HG02840 (cell line): Measurements from ENCODE around the gene RAF1.
"Not testable (repeated sequence)": the region's sequence is repeated elsewhere in the genome, so short reads cannot be mapped to it uniquely, and the experiment has no call there.

Experiments
- ATAC-seq: cut with Tn5 transposase; IDR thresholded peaks from one replicate; pipeline ENCODE4 v1.9.1; 2021; ENCODE audit warnings: mild to moderate bottlenecking, moderate library complexity, moderate number of reproducible peaks; ENCODE audit not compliant: unreplicated experiment, low FRiP score

Gene RAF1

DNA sequence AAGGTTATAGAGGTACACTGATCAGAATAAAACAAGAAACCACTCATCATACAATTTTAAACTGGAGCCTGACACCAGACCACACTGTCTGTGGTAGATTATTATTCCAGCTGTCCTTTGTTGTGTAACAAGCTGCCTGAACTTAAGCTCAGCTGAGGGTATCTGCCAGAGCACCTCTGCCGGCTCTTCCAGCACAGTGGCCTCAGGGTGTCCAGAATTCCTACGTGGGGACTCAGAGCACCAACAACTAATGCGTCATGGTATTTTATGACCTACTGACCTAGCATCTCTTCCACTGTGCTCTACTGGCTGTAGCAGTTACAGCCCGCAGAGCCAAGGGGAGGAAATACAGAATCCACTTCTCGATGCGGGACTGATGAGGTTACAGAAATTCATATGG is 15.6 kb upstream of the RAF1 start:
- ATAC-seq, result no peak

DNA sequence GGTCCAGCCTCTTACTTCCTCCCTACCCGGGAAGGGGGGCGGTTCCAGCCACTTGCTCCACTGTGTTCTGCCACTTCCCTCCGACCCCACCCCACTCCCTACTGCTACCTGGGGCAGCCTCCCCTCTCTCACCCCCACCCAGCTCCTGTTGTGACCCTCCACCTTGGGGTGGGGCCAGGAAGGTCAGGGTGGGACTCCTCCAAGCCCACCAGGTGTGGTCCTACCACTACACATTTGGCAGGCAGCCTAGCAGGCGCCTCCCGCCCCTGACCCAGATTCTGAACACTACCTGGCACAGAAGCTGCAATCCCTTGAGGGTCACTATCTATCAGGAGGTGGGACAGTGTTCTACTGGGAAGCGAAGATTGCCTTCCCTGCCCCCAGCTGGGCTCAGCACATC is 13.7 kb upstream of the RAF1 start:
- no peak for ATAC-seq

DNA sequence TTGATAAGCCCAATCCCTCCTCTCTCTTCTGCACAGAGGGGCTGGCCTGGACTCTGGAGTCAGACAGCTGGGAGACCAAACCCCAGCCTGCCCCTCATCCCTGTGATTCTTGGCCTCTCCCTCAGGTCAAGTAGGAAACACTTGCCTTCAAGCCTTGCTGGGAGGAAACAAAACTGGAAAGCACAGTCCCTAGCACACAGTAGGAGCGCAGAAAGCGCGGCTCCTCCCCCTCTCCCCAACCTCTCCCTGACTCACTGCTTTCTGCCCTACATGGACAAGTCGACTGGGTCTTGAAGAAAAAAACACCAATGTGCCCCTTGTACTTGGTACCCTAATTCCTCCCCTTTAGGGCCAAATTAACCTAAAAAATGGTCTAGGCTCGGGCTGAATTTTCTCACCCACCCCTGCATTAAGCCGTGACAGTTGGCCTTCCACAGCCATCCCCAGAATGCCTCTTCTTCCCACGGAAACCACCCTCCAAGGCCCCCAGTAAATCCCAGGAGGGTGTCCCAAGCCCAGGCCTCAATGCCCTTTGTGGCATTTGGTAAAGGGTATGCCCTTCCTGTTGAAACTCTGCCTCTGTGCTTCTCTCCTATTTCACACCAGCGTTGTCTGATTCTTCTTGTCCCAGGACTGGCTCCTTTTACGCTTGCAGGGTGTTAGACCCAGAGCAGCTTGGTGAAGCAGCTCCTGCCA is 11.3 kb upstream of the RAF1 start:
- no peak for ATAC-seq

DNA sequence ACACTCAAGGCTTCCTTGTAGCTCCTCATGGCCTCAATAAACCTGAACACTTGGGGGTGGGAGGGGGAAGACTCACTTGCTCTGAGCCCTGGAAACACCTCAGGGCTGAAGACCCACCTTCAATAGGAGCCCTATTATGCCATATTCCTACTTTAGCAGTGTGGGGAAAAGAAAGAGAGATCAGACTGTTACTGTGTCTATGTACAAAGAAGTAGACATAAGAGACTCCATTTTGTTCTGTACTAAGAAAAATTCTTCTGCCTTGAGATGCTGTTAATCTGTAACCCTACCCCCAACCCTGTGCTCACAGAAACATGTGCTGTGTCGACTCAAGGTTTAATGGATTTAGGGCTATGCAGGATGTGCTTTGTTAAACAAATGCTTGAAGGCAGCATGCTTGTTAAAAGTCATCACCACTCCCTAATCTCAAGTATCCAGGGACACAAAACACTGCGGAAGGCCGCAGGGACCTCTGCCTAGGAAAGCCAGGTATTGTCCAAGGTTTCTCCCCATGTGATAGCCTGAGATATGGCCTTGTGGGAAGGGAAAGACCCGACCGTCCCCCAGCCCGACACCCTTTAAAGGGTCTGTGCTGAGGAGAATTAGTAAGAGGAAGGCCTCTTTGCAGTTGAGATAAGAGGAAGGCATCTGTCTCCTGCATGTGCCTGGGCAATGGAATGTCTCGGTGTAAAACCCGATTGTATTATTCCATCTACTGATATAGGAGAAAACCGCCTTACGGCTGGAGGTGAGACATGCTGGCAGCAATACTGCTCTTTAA is 10.2 kb upstream of the RAF1 start:
- not testable (repeated sequence) for ATAC-seq

DNA sequence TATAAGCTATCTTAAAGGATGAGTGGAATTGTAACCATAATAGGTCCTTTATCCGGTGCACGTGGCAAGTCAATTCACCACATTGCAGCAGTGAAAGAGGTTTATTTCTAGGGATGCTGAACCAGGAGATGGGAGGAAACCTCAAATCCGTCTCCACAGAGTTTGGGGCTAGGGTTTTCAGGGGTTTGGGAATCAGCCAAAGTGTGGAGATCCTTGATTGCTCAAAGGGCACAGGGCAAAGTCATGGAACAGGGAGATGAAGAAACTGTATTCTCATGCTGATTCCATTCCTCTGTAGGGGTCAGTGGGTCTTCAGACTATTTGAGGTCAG is 7.2 kb upstream of the RAF1 start:
- ATAC-seq, result no peak

DNA sequence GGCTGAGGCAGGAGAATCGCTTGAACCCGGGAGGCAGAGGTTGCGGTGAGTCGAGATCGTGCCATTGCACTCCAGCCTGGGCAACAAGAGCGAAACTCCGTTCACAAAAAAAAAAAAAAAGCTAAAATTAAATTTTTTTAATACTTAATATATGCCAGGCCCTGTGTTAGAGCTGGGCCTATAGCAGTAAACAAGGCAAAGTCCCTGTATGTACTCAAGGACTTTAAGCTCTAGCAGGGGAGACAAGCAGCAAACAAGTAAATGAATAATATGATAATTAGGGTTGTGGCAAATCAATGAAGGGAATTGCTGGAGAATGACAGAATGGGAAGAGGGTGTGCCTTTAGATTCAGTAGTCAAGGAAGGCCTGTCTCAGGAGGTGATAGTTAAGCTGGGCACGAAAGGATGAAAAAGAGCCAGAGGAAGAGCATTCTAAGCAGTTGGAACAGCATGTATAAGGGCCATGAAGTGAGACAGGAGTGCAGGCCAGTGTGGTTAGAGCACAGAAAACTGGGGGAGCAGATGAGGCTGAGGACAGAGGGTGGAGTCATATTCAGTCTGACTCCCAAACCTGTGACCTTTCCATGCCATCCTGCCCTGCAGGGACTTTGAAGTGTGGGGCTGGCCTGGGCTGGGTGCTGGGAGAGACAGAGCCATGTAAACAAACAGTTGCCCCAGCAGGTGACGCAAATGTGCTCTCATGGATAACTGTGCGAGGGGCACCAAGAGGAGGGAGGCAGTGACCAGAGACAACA is 6.6 kb upstream of the RAF1 start:
- no peak for ATAC-seq

DNA sequence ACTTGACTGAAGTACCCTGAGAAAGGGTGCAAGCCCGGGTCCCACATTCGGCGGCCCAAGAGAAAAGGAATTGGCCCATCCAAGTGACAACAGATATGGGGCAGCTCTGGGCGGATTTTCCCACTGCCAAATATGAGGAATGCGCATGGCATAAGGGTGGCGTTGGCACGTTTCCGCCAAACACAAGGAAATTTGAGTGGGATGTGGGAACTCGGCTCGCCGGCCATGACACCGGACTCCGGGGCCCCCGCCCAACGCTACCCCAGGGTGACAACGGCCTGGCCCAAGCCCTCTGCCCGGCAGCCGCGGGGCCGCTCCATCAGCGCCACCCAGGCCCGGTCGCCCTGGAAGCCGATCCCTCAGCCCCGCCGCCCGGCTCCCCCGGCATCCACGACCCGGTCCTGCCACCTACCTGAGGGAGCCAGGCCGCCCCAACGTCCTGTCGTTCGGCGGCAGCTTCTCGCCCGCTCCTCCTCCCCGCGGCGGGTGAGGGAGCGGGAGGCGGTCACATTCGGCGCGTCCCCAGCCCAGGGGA is 449 bp downstream of the RAF1 start:
- ATAC-seq, result peak; percentile 32

DNA sequence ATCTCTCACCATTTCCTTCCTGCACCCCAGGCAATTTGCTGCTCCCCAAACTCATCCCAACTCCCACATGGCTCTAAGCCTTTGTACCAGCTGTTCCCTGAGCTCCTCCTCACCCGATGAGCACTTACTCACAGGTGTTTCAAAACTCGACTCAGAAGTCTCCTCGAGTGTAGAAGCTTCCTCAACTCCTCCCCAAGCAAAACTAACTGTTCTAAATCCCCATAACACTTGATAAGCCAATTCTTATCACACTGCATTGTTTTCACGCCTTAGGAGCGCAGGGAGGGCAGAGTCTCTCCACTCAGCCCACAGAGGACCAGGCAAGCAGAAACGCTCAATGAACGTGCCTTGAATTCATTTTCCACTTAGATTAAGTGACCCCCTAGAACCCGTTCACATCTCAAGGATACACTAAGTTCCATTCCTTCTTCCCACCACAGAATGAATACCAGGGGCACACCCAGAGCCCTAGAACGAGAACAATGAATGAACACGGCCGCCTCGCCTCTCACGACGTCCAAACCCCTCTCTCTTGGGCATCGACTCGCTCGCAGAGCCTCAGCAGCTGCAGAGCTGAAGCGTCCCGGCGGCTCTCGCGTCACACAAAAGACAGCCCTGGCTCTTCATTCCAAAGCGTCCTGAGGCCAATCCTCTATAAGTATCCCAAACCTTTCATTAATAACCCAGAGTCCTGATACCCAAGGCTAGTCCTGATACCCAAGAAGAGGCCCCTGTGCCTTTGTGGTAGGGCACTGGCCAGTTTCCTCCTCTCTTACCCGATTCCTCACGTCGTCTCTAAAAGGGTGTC is 1.1 kb downstream of the RAF1 start:
- no peak for ATAC-seq

DNA sequence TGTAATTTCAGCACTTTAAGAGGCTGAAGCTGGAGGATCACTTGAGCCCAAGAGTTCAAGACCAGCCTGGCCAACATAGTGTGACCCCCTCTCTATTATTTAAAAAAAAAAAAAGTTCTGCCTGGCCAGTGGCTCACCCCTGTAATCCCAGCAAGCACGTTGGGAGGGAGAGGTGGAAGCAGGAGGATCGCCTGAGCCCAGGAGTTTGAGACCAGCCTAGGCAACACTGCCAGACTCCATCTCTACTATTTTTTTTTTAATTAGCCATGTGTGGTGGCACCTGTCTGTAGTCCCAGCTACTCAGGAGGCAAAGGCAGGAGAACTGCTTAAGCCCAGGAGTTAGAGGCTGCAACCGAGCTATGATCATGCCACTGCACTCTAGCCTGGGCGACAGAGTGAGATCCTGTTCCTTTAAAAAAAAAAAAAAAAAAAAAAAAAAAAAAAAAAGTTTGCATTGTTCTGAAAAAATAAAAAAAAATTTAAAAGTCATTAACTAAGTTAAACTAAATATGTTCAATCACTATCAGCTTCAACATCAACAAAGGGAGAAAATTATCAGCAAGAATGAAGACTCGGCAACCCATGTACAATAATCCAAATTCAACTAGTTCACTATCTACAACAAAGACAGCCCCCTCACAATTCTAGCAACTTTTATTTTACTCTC is 1.9 kb downstream of the RAF1 start:
- ATAC-seq, result no peak

DNA sequence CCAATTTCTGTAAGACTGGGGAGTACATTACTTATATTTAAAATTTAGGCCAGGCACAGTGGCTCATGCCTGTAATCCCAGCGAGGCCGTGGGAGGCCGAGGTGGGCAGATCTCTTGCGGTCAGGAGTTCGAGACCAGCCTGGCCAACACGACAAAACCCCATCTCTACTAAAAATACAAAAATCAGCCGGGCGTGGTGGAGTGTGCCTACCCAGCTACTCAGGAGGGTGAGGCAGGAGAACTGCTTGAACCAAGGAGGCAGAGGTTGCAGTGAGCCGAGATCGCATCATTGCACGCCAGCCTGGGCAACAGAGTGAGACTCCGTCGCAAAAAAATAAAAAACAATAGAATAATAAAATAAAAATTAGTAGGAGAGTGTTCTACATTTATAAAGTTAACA is 2.5 kb downstream of the RAF1 start:
- not testable (repeated sequence) for ATAC-seq

DNA sequence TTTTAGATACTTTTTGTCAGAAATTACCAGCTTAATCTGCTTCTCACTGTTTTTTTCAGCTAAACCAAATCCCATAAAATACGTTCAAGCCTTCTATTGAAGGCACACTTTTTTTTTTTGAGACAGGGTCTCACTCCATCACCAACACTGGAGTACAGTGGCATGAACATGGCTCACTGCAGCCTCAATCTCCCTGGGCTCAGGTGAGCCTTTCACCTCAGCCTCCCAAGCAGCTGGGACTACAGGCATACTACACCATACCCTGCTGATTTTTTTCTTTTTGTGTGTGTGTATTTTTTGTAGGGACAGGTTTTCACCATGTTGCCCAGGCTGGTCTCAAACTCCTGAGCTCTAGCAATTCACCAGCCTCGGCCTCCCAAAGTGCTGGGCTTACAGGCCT is 3.7 kb downstream of the RAF1 start:
- ATAC-seq, result no peak

DNA sequence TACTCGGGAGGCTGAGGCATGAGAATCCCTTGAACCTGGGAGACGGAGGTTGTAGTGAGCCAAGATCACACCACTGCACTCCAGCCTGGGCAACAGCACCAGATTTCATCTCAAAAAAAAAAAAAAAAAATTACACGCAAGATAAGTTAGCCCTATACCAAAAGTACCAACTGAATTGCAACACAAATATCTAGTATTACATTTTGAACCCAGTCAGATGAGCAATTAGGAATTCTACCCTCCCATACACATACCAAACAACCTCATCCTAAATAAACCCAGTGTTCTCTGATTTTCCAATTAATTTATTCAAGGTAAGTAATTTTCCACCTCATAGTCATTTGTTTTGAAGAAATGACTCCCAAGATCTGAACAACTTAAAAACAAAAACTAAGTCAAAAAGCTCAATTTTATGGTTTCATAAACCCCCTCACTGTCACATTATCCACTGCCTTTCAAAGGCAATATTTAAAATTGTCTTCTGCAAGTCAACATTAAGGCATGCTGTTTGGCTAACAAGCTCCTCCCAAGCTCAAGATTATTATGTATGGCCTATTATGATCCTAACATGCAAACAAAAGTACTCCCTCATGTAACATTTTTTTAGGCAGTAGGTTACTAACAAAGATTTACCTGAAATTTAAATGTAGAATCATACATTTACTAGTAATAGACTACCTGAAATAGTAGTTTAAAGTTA is 4.5 kb downstream of the RAF1 start:
- ATAC-seq, result no peak

DNA sequence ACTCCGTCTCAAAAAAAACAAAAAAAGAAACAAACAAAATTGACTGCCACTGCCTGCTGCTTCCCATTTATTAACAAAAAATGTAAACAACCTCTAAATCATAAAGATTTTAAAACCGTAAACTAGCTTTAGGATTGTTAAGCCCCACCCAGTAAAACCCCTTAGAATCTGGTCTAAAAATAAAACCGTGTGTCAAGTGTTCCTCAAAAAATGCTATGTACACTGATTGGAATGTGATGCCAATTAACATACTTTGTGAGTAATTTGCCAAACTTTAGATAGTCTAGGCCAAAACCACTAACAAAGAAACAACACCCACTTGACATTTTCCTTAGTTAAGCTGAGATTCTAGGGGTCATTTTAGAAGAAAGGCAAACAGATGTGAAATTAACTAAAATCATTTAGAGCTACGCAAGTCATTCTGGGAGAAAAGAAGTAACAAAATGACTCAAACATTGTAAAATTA is 5.3 kb downstream of the RAF1 start:
- ATAC-seq, result no peak

DNA sequence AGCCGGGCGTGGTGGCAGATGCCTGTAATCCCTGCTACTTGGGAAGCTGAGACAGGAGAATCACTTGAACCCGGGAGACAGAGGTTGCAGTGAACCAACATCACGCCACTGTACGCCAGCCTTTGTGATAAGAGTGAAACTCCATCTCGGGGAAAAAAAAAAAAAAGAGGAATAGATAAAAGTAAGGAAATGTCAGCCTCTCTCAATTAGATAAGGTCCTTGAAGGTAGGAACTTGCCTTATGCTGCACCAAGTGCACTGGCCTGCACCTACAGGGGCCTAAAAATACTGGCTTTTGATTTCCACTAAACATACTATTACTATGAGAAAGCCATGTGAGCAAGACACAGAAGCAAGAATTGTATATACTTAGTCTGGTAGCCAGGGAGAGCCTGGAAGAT is 7.1 kb downstream of the RAF1 start:
- ATAC-seq, result no peak

DNA sequence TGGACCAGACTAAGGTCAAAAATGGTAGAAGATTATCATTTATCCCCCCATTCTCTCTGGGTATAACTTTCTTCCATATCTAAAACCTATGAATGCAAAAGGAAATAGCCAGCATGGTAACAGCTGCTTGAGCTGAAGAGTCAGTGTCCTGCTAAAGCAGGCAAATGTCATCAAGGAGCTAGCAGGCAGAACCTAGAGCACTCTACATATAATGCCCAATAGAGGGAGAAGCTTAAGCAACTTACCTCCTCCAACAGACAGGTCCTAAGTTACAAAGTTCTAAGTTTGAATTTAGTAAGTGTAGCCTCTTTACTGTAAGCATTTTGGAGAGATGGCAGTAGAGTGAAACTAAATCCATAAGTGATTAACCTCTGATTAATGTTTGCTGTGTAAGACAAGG is 7.7 kb downstream of the RAF1 start:
- no peak for ATAC-seq

DNA sequence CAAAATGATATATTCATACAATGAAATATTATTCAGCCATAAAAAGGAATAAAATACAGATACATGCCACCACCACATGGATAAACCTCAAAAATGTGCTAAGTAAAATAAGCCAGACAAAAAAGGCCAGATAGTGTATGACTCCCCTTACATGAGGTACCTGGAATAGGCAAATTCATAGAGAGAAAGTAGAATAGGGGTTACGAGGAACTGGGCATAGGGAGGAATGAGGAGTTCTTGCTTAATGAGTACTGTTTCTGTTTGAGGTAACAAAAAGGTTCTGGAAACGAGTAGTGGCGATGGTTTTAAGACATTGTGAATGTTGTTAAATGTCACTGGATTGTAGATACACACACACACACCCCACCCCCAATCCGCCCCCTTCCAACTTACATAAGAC is 8.2 kb downstream of the RAF1 start:
- no peak for ATAC-seq

DNA sequence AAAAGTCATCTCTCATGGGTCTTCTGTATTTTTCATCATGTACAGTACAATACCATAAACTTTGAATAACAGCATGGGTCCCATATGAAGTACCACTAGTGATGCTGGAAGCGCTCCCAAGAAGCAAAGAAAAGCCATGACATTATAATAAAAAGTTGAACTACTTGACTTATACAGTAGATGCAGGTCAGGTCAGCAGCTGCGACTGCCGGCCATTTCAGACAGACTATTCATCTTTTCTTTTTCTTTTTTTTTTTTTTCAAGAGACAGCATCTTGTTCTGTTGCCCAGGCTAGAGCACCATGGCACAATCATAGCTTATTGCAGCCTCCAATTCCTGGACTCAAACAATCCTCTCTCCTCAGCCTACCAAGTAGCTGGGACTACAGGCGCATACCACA is 10.2 kb downstream of the RAF1 start:
- no peak for ATAC-seq

DNA sequence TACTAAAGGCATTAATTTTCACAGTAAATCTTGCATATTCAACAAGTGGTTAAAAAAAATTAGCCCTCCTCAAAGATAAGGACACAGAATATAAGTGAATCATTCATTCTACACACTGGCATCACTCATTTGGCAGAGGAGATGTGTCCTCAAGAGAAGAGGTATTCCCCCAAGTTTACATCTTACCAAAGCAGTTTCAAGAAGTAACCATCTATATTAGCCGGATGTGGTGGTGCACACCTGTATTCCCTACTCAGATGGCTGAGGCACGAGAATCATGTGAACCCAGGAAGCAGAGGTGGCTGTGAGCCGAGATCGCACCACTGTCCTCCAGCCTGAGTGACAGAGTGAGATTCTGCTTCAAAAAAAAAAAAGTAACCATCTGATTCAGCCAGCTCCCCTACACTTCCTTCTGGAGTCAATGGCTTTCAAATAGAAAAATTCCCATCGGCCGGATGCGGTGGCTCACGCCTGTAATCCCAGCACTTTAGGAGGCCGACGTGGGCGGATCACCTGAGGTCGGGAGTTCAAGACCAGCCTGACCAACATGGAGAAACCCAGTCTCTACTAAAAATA is 15.4 kb downstream of the RAF1 start:
- ATAC-seq, result no peak

DNA sequence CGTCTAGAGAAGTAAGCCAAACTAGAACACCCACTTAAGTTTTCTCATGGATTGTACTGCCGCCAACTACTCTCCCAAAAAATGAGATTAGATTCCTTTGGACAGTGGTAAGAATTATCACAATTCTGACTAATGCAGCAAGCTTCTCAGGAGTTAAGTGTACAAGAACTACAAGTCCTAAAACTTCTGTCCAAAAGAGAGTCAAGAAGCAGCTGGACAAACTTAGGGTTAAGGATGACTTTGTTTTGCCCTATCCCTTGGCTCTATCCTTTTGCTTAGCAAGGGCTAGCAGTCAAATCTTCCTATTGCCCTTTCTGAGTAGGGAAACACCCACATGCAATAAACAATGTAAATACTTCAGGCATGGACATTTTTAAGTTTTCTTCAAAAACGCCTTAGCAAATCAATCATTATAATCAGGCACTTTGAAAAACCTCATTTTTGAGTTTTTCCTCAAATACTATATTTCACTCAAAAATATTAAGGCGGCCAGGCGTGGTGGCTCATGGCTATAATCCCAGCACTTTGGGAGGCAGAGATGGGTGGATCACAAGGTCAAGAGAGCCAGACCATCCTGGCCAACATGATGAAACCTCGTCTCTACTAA is 19.5 kb downstream of the RAF1 start:
- ATAC-seq, result no peak
